A204.1 (cell line): Measurements from ENCODE around the gene ATP5F1C.

Source experiments
- FAIRE-seq: peaks from 2 replicates; lab custom pipeline; 2012; peaks lifted over from hg19 to GRCh38; lab: Jason Lieb, UNC

ATP5F1C gene

DNA sequence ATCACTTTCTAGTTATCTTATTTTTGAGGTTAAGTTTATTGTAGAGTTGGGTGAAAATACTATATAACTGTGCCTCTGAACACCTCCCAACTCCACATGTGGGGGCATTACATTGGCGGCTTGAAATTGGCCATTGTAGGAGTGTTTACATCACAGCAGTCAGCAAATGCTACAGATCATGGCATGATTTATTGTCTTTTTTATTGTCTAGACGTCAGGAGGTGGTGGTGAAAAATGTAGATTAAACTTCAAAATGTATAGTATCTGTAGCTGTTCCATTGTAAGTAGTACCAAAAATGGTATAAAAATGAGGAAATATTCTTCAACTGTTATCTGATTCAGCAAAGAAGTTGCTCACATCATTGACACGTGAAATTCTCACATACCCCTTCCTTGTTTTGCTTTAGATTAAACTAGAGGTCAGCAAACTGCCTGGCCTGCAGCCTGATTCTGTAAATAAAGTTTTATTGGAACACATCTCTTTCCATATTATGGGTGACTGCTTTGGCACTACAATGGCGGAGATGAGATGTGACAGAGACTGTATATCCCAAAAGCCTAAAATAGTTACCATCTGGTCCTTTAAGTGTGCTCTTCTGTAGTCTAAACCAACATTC is 65.4 kb downstream of the ATP5F1C start:
- no peak for FAIRE-seq

DNA sequence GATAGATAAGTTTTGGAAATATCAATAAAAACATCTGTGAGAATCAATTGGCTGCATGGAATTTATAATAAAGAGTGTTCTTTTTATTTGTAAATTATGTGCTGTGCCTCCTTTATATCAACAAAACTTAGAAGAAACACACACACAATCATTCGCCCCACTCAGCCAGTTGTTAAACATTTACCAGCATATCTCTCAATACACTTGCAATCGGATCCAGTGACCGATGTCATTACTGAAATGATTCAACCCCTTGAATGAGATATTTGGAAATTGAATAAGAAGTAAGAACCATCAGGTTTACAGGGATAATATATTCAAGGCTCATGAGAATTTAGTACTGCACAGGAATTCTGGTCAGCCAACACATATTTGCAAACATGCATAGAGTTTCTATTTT is 65.9 kb downstream of the ATP5F1C start:
- FAIRE-seq: no peak

DNA sequence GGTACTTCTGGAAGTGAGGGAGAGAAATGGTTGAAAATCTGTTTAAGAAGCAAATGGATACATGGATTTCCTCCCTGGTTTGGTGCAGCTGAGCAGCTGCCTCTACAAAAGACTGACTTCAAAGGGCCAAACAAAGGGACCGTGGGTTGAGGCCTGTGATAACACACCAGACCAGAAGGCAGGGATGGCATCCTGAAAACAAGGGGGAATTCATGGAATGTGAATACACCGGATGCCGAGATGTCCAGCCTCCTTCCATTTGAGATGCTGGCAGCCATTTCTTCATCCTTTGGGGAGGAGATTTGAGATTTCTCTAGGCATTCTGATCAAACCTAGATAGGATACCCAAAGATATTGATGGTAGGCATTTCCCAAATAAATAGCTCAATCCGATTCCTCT is 67.2 kb downstream of the ATP5F1C start:
- no peak for FAIRE-seq

DNA sequence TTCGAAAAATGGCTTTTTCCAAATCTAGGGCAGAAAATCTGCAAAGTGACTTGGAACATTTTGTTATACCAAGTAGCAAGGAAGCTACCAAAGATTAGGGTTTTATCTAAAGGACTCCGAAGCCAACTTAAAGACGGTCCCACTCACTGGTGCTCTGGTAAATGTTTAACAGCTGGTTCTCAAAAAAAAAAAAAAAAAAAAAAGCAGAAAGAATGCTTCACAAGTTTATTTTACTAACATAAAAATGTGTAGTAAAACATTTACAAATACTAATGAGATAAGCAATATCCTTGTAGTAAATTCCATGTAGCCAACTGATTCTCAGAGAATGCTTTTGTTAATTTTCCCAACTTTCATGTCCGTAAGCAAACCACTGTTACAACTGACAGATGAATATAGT is 68.7 kb downstream of the ATP5F1C start:
- FAIRE-seq: no peak

DNA sequence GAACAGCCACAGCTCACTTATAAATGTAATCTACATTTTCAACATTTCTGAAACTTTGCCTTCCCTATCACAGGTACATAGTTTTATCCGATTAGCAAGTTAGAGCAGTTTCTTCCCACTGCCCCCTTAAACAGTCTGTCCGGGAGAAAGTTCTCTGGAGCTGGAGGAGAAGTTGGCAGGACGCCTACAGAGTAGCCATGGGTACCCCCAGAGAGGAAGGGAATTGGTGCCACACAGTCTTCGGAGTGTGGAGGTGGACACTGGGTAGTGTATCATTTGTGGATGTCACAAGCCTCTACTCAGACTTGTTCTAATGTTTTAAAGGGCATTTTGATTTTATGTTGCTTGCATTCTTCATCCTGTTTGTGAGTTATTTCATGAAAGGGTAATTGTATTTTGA is 69.3 kb downstream of the ATP5F1C start:
- no peak for FAIRE-seq
